Natural killer cell treated with Interleukin-12 subunit alpha and Interleukin-12 subunit beta and Interleukin-15 and Interleukin-18, amount 100 ng/mL, for 72 hours (primary cell): ENCODE data around the gene NAA38. TPM values are rescaled to one million over a fixed set of nuclear protein-coding genes. Genes with fewer than 3 reads are reported as not detected.

ENCODE experiments used
- ATAC-seq, 2 donors: fragments of 150-1000 bp; cut with Tn5 transposase in 1 of 2; sonication (Bioruptor Pico), chemical (Tn5 transposase) in 1 of 2; 2 replicates each; pipeline ENCODE4 v1.10.0; 2021
- DNase-seq: peaks from one replicate; pipeline ENCODE4 v3.0.0; 2022; ENCODE audit warnings: low spot score
- H3K27ac Mint-ChIP-seq, 2 donors: 1 replicate in 1 of 2; 2 replicates in 1 of 2; pipeline ENCODE4 v1.8.0; 2022; ENCODE audit warnings: mixed read lengths in 2 of 2, mild to moderate bottlenecking in 1 of 2, moderate library complexity in 1 of 2
- H3K27me3 Mint-ChIP-seq, 2 donors: 1 replicate in 1 of 2; 2 replicates in 1 of 2; pipeline ENCODE4 v1.8.0; 2022; ENCODE audit warnings: mixed read lengths in 2 of 2
- H3K36me3 Mint-ChIP-seq: one replicate; pipeline ENCODE4 v1.8.0; 2022; ENCODE audit warnings: mixed read lengths
- H3K4me1 Mint-ChIP-seq, 2 donors: 1 replicate in 1 of 2; 2 replicates in 1 of 2; pipeline ENCODE4 v1.8.0; 2022; ENCODE audit warnings: low read depth in 2 of 2, mixed read lengths in 2 of 2, mild to moderate bottlenecking in 1 of 2
- H3K4me3 Mint-ChIP-seq: one replicate; pipeline ENCODE4 v1.8.0; 2022; ENCODE audit warnings: mixed read lengths
- H3K9me3 Mint-ChIP-seq: 2 replicates; pipeline ENCODE4 v1.8.0; 2022; ENCODE audit warnings: mixed read lengths
- total RNA-seq, 2 donors: library from RNA; stranded (reverse); gene quantifications; one replicate each; pipeline ENCODE4 v1.2.3, GENCODE V29; 2022

Gene NAA38
- total RNA-seq, 2 donors from 2014 or later = 54.1 to 105 TPM

DNA sequence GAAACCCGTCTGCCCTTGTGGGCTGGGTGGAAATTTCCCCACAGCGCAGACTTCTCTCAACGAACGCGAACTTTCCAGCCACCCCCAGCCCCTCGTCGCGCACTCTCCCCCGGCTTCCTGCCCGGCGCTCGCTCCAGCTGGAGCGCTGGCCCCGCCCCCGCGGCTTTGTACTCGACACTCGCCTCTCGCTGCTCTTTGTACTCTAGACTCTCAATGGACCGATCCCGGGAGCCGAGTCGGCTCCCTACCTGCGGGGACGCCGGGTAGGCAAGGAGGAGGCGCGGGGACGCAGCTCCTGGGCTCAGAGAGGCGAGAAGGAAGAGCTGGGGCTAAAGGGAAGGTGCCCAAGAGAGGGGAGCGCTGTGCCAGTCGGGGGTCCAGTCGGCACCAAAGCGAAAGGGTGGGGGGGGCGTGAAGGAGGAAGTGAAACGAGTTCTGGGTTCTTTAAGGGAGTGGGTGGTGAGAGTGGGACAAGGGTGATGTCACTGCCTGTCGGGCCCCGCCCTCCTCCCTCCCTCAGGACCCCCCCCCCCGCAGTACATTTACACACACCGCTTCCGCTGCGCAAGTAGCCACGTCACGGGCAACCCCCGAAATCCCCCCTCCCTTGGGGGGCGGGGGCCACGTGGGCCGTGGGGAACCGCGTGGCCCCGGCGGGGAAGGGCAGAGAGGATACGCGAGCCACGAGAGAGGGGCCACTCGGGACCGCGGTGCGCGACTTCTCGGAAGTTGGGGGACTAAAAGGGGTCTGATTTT is 13.6 kb downstream of the NAA38 start:
- peak; percentile 93 for DNase-seq
- ATAC-seq = peak; percentile 54 to 62
- H3K27me3 Mint-ChIP-seq = no peaks in the 10 kb centered on the region
- no peaks in the 10 kb centered on the region for H3K9me3 Mint-ChIP-seq
- peak overlapping the region; percentile 99 for H3K27ac Mint-ChIP-seq
- peak overlapping the region; percentile 93 for H3K4me3 Mint-ChIP-seq
- no peaks in the 10 kb centered on the region for H3K36me3 Mint-ChIP-seq
- H3K4me1 Mint-ChIP-seq = peaks cover 54 to 55% of the 10 kb centered on the region in 2 donors

DNA sequence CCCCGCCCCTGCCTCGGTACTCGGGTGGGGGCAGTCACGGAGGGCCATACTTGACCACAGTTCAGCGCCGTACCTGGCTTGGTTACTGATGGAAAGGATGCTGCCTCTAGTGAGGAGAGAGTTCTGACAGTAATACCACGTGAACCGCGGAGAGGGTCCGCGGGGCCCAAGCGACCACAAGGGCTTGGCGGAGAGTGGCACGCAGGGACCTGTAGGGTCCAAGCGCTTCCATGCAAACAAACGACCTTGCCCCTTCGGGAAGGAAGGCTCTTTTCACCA is 14.2 kb downstream of the NAA38 start:
- Mint-ChIP-seq H3K4me1 (peaks cover 58 to 60% of the 10 kb centered on the region in 2 donors), H3K9me3 (no peaks in the 10 kb centered on the region), H3K4me3 (peak overlapping the region; percentile 93), H3K27me3 (no peaks in the 10 kb centered on the region), H3K27ac (peak overlapping the region; percentile 99), H3K36me3 (no peaks in the 10 kb centered on the region)
- peak; percentile 85 for DNase-seq
- ATAC-seq = peak in 1 of 2 donors; percentile 0

GRCh38 chr17:7842380-7843256 is 14.7 kb downstream of the NAA38 start:
- Mint-ChIP-seq H3K9me3 (no peaks in the 10 kb centered on the region), H3K27me3 (no peaks in the 10 kb centered on the region), H3K36me3 (no peaks in the 10 kb centered on the region), H3K4me1 (peaks cover 60 to 63% of the 10 kb centered on the region in 2 donors), H3K4me3 (peak overlapping the region; percentile 93), H3K27ac (peak overlapping the region; percentile 99)
- DNase-seq (peak; percentile 97), ATAC-seq (peak; percentile 67 to 79)

- Mint-ChIP-seq H3K27me3 (no peaks in the 10 kb centered on the region), H3K4me1 (peaks cover 64 to 70% of the 10 kb centered on the region in 2 donors), H3K27ac (peak overlapping the region; percentile 99), H3K9me3 (no peaks in the 10 kb centered on the region), H3K36me3 (no peaks in the 10 kb centered on the region), H3K4me3 (peak overlapping the region; percentile 93)
- DNase-seq = peak; percentile 91
- ATAC-seq = peak; percentile 54 to 61
Observed at GRCh38 chr17:7841915-7842379, 15.4 kb downstream of the NAA38 start.

- no peaks in the 10 kb centered on the region for H3K36me3 Mint-ChIP-seq
- H3K4me1 Mint-ChIP-seq = peaks cover 65 to 70% of the 10 kb centered on the region in 2 donors
- H3K9me3 Mint-ChIP-seq = no peaks in the 10 kb centered on the region
- H3K4me3 Mint-ChIP-seq = peak overlapping the region; percentile 93
- no peaks in the 10 kb centered on the region for H3K27me3 Mint-ChIP-seq
- peak; percentile 60 to 67 for ATAC-seq
- peak; percentile 91 for DNase-seq
- peak overlapping the region; percentile 99 for H3K27ac Mint-ChIP-seq
Observed at GRCh38 chr17:7841396-7841914, 15.9 kb downstream of the NAA38 start.

GRCh38 chr17:7840875-7841274 is 16.5 kb downstream of the NAA38 start:
- no peaks in the 10 kb centered on the region for H3K36me3 Mint-ChIP-seq
- H3K9me3 Mint-ChIP-seq = no peaks in the 10 kb centered on the region
- H3K27ac Mint-ChIP-seq = peak overlapping the region; percentile 99
- H3K4me1 Mint-ChIP-seq = peaks cover 68 to 75% of the 10 kb centered on the region in 2 donors
- H3K4me3 Mint-ChIP-seq = peak overlapping the region; percentile 93
- no peaks in the 10 kb centered on the region for H3K27me3 Mint-ChIP-seq
- ATAC-seq = no peak
- DNase-seq = no peak

GRCh38 chr17:7840441-7840840 is 16.9 kb downstream of the NAA38 start:
- peak overlapping the region; percentile 93 for H3K4me3 Mint-ChIP-seq
- peaks cover 65 to 71% of the 10 kb centered on the region in 2 donors for H3K4me1 Mint-ChIP-seq
- ATAC-seq (no peak), DNase-seq (peak; percentile 26)
- H3K27me3 Mint-ChIP-seq = no peaks in the 10 kb centered on the region
- no peaks in the 10 kb centered on the region for H3K9me3 Mint-ChIP-seq
- H3K27ac Mint-ChIP-seq = peak overlapping the region; percentile 99
- H3K36me3 Mint-ChIP-seq = no peaks in the 10 kb centered on the region

- Mint-ChIP-seq H3K27ac (peak overlapping the region in 1 of 2 donors; percentile 99), H3K4me3 (peak overlapping the region; percentile 93), H3K36me3 (no peaks in the 10 kb centered on the region), H3K4me1 (peaks cover 71 to 76% of the 10 kb centered on the region in 2 donors), H3K9me3 (no peaks in the 10 kb centered on the region), H3K27me3 (no peaks in the 10 kb centered on the region)
- peak; percentile 20 for DNase-seq
- ATAC-seq = no peak
Observed at GRCh38 chr17:7839876-7840261, 17.5 kb downstream of the NAA38 start.

DNA sequence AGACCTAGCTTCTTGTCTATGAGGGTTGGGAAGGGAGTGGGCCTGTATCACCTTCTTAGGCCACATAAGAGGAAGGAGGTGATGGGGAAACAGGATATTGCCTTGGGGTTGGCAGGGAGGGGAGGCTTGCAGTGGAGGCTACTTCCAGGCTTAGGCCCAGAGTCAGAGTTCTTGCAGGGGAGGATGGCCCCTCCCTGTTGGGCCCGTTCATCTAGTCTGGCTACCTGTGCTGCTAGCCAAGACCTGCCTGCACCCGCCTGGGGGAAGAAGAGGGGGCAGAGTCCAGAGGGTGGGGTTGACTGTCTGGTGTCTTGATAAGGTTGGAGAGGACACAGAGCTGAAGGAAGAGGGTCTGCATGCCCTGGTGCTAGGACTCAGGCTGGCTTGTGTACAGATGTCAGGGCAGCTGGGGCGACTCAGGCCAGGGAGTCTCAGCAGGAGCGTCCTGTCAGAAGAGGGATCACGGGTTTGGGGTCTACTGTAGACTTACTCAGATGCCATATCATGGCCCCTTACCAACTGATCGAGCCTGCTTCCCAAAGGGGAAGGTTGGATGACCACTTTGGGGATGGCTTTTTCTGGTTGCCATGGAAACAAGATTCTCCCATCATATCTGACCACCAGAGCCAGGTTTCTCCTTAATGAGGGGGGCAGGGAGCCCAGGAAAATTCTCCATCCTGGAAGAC is 18.0 kb downstream of the NAA38 start:
- peaks cover 73 to 81% of the 10 kb centered on the region in 2 donors for H3K4me1 Mint-ChIP-seq
- peak overlapping the region; percentile 83 to 88 for H3K27ac Mint-ChIP-seq
- H3K27me3 Mint-ChIP-seq = no peaks in the 10 kb centered on the region
- DNase-seq (no peak), ATAC-seq (no peak)
- no peaks in the 10 kb centered on the region for H3K36me3 Mint-ChIP-seq
- peak overlapping the region; percentile 79 for H3K4me3 Mint-ChIP-seq
- H3K9me3 Mint-ChIP-seq = no peaks in the 10 kb centered on the region

DNA sequence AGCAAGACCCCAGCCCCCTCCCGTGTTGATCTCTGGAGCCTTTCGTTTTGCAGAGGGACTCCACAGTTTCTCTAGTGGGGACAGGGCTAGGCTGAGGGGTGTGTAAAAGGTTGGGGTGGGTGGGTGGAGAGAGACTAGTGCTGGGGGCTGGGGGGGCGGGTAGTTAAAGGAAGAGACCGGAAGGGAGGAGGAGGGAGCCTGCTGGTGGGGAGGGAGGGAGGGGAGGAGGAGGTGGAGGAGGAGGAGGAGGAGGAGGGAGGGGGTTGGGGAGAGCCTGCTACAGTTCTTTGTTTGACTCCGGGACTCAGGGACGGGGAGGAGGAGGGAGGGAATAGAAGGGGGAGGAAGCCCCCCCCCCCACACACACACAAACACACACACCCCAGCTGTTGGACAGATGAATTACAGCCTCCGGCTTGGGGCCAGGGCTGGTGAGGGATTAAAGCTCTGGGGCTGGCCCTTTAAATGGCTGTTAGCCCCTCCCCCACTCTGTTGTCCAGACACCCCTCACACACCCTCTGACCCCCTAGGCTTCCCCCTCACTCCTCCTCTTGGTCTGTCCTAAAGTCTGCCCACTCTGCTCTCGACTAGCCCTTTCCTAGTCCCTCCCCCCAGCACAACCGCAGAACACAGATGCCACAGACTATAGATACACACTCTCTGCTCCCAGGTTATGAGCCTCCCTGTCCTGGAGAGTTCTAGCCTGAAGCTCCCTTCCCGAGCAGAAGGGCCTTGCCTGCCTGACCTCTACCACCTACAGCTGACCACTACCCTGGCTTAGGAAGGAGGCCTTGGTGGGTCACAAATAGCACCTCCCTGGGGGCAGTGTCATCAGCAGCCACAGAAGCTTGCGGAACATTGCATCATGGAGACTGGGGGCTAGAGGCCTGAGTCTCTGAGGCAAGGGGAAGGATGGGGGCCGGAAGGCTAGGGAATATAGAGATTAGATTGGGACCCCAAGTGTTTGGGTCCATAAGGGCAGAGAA is 19.0 kb downstream of the NAA38 start:
- DNase-seq (peak; percentile 68), ATAC-seq (no peak)
- no peaks in the 10 kb centered on the region for H3K9me3 Mint-ChIP-seq

DNA sequence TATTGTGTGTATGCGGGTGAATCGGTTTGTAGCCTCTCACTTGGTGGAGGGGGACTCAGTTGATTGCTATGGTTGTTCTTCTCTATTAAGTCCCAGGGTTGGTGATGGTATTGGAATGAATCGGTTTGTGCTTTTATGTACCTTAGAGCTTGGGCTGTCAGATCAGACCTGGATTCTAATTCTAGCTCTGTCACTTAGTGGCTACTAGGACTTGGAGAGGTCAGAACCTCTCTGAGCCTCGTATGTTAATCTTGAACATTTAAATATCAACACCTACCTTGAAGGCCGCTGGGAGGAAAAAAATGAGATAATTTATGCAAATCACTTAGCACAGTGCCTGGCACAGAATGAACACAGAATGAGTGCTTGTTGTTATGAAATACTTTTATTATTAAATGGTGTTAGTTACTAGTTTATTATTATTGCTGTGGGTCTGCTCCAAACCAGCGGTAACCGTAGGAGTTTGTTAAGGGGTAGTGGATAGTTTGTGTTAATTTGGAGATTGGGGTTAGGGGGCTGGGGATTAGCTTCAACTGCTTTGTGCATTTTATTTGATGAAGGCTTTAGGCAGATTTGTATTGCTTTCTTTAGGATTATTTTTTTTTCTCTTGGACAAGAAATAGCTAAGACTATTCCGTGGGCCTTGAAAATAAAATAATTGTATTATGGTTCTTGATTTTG is 19.8 kb downstream of the NAA38 start:
- Mint-ChIP-seq H3K4me1 (peaks cover 70 to 79% of the 10 kb centered on the region in 2 donors), H3K36me3 (no peaks in the 10 kb centered on the region), H3K4me3 (peak overlapping the region; percentile 94), H3K27me3 (peaks cover 0 to 2% of the 10 kb centered on the region in 2 donors), H3K27ac (peak overlapping the region; percentile 79 to 90), H3K9me3 (no peaks in the 10 kb centered on the region)
- DNase-seq (peak; percentile 15), ATAC-seq (no peak)

More for the DNA sequence above, 19.0 kb downstream of the NAA38 start:
- H3K27ac Mint-ChIP-seq = peak overlapping the region; percentile 83 to 90
- peaks cover 74 to 83% of the 10 kb centered on the region in 2 donors for H3K4me1 Mint-ChIP-seq
- no peaks in the 10 kb centered on the region for H3K36me3 Mint-ChIP-seq
- no peaks in the 10 kb centered on the region for H3K27me3 Mint-ChIP-seq
- peak overlapping the region; percentile 94 for H3K4me3 Mint-ChIP-seq
